Mononuclear cell (primary cell): Measurements from ENCODE around the gene ASCL4. TPM values are rescaled to one million over a fixed set of nuclear protein-coding genes. Genes with fewer than 3 reads are reported as not detected.

Experiments
- H3K27me3 ChIP-seq: 2 replicates; pipeline ENCODE4 v1.6.0; 2011; ENCODE audit warnings: low read length, control low read depth; ENCODE audit not compliant: insufficient read depth
- H3K4me1 ChIP-seq: 2 replicates; pipeline ENCODE4 v1.5.1; 2011; ENCODE audit warnings: mild to moderate bottlenecking, low read length, control low read depth; ENCODE audit not compliant: insufficient read depth
- H3K4me3 ChIP-seq: 2 replicates; pipeline ENCODE4 v1.5.1; 2011; ENCODE audit warnings: mild to moderate bottlenecking, low read length, moderate library complexity
- H3K9me3 ChIP-seq: 2 replicates; pipeline ENCODE4 v1.5.1; 2011; ENCODE audit warnings: low read depth, mild to moderate bottlenecking, control low read depth, low read length
- total RNA-seq: library from RNA; depleted of rRNA; stranded (reverse); fragments of >200 nt; gene quantifications from one replicate; pipeline ENCODE4 v1.2.3, GENCODE V29; 2012

The ASCL4 gene
- total RNA-seq, 1 donor = not detected

- Histone ChIP-seq H3K9me3 (no peaks in the 10 kb centered on the region), H3K27me3 (peaks cover 6% of the 10 kb centered on the region), H3K4me1 (no peaks in the 10 kb centered on the region), H3K4me3 (no peak overlapping the region)
Observed at GRCh38 chr12:107794451-107794850, 19.9 kb downstream of the ASCL4 start.

GRCh38 chr12:107798580-107798979 lies 24.1 kb downstream of the ASCL4 start:
- Histone ChIP-seq H3K4me1 (no peaks in the 10 kb centered on the region), H3K27me3 (peaks cover 6% of the 10 kb centered on the region), H3K4me3 (no peak overlapping the region), H3K9me3 (no peaks in the 10 kb centered on the region)

- Histone ChIP-seq H3K27me3 (no peaks in the 10 kb centered on the region), H3K4me1 (no peaks in the 10 kb centered on the region), H3K4me3 (no peak overlapping the region), H3K9me3 (no peaks in the 10 kb centered on the region)
Observed at GRCh38 chr12:107801150-107801549, 26.6 kb downstream of the ASCL4 start.

- no peaks in the 10 kb centered on the region for H3K9me3 ChIP-seq
- H3K4me1 ChIP-seq = no peaks in the 10 kb centered on the region
- H3K27me3 ChIP-seq = no peaks in the 10 kb centered on the region
- H3K4me3 ChIP-seq = no peak overlapping the region
Observed at GRCh38 chr12:107803092-107803491, 28.6 kb downstream of the ASCL4 start.

GRCh38 chr12:107805488-107806180 lies 31.1 kb downstream of the ASCL4 start:
- H3K9me3 ChIP-seq = no peaks in the 10 kb centered on the region
- H3K4me3 ChIP-seq = no peak overlapping the region
- no peaks in the 10 kb centered on the region for H3K27me3 ChIP-seq
- no peaks in the 10 kb centered on the region for H3K4me1 ChIP-seq

- no peak overlapping the region for H3K4me3 ChIP-seq
- H3K27me3 ChIP-seq = no peaks in the 10 kb centered on the region
Observed at GRCh38 chr12:107807471-107808150, 33.1 kb downstream of the ASCL4 start.

GRCh38 chr12:107817250-107817649 lies 42.7 kb downstream of the ASCL4 start:
- no peaks in the 10 kb centered on the region for H3K4me1 ChIP-seq
- H3K27me3 ChIP-seq = no peaks in the 10 kb centered on the region
- no peak overlapping the region for H3K4me3 ChIP-seq
- peaks cover 5% of the 10 kb centered on the region for H3K9me3 ChIP-seq

More at GRCh38 chr12:107807471-107808150, 33.1 kb downstream of the ASCL4 start:
- Histone ChIP-seq H3K4me1 (no peaks in the 10 kb centered on the region), H3K9me3 (no peaks in the 10 kb centered on the region)

- Histone ChIP-seq H3K4me1 (no peaks in the 10 kb centered on the region), H3K27me3 (no peaks in the 10 kb centered on the region), H3K4me3 (no peak overlapping the region), H3K9me3 (peaks cover 5% of the 10 kb centered on the region)
Observed at GRCh38 chr12:107818984-107819383, 44.5 kb downstream of the ASCL4 start.

- Histone ChIP-seq H3K9me3 (peaks cover 19% of the 10 kb centered on the region), H3K4me3 (no peak overlapping the region), H3K4me1 (no peaks in the 10 kb centered on the region), H3K27me3 (no peaks in the 10 kb centered on the region)
Observed at GRCh38 chr12:107822356-107822755, 47.9 kb downstream of the ASCL4 start.

Other genes starting within 250 kb of the ASCL4 start
- 70.8 TPM for gene PWP1, start 88.9 kb upstream of the ASCL4 start, total RNA-seq
- gene PRDM4, start 13.6 kb upstream of the ASCL4 start, total RNA-seq = 54.3 TPM